Activated CD4-positive, alpha-beta T cell treated with anti-CD3 and anti-CD28 coated beads for 4 hours (primary cell): ENCODE results near the gene MRPL55.
A peak's percentile ranks its signal among the peaks of the same experiment; 100 is the strongest.
"Not testable (repeated sequence)": the region's sequence is repeated elsewhere in the genome, so short reads cannot be mapped to it uniquely, and the experiment has no call there.

Experiments used
- DNase-seq, 2 donors: peaks; one replicate each; pipeline ENCODE4 v3.0.0-alpha.2; 2020

The MRPL55 gene

DNA sequence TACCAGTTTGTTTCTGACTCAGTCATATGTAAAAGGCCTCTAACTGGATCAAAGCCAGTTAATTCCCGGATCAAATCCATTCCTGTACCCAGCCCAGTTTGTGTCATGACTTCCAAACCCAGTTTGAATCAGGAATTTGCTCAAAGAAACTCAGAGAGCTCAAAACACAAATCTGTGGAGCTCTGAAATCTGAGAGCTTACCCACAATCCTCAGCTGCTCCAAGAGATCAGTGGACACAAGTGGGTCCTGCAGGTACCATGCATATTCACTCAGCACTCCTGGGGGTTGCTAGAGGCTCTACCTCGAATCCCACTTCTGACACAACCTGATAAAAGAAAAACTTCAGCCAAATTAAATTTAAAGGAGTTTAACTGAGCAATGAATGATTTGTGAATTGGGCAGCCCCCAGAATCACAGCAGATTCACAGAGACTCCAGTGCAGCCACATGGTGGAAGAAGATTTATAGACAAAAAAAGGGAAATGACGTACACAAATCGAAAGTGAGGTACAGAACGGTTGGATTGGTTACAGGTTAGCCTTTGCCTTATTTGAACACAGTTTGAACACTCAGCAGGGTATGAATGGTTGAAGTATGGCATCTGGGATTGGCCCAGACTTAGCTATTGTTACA is 11.9 kb upstream of the MRPL55 start:
- DNase-seq: no peak

DNA sequence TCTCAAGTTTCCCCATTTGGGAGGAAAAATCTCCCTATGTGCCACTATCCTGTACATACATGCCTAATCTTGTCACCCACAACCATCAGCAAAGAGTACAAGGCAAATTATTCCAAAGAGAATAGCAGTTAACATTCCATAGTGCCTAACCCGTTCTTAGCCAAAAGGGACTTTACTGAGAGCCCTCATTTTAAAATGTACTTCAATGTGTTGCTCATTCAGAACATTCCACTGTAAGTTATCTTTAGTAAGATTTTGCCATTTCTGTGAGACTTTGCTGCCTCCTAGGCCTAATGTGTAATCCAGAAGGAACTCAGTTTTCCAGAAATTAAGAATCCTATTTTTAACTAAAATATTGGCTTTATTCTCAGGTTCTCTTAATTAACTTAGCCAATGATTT is 11.3 kb upstream of the MRPL55 start:
- DNase-seq: no peak

DNA sequence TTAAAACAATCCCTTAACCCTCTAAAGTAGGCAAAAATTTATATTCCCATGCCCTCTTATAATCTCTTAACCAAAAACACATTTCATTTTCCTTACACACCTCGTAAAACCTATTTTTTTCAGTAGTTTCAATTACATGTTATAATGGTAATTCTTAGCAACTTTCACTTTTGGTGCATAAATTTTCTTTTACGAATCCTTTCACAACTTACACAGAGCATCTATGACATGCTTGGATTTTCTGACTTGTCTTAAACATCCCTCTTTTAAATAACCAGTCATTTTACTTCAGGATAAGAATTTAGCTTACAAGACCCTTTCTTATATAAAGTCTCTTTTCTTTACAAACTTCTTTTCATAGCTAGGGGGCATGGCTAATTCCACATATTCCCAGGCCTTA is 8.9 kb upstream of the MRPL55 start:
- no peak for DNase-seq

DNA sequence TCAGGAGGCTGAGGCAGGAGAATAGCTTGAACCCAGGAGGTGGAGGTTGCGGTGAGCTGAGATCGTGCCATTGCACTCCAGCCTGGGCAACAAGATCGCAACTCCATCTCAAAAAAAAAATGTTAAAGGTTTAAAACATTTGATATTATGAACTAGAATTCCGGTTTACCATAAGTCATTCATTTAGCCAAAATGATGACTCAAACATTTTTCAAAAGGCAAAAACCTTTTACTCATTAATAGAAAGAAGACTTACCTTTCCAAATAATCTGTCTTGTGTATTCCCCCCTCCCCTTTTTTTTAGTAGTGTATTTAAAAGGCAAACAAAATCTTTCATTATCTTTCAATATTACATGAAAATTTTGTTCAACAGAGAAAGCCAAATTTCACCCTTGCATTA is 8.2 kb upstream of the MRPL55 start:
- no peak for DNase-seq

DNA sequence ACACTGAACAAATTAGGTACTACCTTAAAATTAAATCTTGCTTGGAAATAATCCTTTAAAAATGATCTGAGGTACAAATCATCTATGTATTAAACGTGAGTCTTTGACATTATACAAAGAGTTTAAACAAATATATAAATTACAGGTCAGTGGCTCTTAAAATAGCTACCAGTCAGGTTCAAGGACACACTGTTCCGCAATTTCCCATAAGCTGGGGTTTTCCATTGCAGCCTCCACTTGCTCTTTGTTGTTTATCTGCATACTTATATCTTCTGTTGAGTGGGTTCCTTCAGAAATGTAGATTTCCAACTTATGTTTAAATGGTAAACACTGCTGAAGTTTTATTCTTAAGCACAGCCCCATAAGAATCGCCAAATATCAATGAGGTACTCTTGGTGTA is 5.7 kb upstream of the MRPL55 start:
- no peak for DNase-seq

DNA sequence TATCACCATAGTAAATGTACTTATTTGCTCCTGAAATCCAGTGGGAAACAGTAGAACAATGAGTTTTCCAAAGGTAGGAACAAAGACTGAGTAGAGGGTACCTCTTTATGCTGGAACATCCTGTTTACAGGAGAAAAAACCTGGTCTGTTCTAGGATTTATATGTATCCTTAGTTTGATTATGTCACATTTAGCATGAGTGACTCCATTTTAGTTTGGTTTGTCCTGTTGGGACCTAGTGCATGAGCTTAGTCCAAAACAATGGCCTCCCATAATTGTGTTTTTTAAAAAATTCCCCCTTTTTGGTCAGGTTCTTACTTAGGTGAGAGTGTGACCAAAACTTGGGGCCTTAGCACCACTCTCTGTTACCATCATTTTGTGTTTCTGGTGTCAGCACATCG is 3.5 kb upstream of the MRPL55 start:
- DNase-seq: no peak

DNA sequence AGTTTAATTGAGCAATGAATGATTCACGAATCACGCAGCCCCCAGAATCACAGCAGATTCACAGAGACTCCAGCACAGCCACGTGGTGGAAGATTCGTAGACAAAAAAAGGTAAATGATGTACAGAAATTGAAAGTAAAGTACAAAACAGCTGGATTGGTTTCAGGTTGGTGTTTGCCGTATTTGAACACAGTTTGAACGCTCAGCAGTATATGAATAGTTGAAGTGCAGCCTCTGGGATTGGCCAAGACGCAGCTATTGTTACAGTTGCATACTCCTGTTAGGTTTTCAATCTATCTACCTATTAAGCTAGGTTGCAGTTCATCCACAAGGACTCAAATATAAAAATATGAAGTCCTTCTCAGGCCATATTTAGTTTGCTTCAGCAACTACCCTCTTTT is 3.1 kb upstream of the MRPL55 start:
- no peak for DNase-seq

DNA sequence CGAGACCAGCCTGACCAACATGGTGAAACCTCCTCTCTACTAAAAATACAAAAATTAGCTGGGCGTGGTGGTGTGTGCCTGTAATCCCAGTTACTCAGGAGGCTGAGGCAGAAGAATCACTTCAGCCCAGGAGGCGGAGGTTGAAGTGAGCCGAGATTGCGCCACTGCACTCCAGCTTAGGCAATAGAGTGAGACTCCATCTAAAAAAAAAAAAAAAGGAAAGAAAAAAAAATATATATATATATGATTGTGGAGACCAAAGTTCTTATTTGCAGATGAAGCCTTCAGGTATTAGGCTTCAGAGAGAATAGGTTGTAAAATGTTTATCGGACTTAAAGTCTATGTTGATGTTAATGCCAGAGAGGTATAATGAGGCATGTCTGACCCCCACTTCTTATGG is 2.2 kb upstream of the MRPL55 start:
- DNase-seq: not testable (repeated sequence)

DNA sequence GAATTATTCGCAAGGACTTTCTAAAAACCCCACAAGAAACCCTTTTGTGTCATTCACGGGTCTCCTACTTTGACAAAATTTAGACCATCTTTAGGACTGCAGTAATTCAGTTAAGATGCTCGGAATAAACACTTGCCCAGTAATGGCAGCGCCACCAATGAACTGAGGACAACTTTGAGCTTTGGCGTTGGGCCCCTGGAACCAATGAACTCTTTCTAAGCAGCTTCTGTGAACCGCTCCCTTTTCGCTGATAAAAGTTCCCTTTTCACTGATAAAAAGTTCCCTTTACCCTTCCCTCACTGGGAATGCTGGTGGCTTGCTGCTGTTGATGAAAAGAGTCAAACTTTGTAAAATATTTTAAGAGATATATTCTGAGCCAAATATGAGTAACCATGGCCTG is 1.5 kb upstream of the MRPL55 start:
- no peak for DNase-seq

DNA sequence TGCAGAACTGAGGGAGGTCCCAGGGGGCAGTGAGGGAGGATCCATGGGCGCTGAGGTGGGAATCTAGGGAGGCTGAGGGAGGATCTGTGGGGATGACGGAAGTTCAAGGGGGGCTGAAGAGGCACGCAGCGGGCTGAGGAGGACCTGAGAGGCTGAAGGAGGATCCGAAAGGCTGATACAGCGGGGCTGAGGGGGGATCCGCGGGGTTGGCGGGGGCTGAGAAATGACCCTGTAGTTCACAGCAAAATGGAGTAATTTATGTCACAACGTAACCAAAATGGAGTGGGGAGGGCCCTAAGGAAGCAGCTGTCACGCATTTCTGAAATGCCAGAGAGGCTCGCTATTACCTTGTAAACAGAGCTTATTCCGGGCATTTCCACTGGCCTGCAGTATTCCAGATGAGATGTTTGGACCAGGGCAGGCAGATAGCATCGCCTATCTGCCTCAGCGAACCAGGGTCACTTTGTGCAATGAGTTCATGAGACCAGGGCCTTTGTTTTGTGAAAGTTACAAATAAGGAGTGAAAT is 926 bp upstream of the MRPL55 start:
- no peak for DNase-seq

DNA sequence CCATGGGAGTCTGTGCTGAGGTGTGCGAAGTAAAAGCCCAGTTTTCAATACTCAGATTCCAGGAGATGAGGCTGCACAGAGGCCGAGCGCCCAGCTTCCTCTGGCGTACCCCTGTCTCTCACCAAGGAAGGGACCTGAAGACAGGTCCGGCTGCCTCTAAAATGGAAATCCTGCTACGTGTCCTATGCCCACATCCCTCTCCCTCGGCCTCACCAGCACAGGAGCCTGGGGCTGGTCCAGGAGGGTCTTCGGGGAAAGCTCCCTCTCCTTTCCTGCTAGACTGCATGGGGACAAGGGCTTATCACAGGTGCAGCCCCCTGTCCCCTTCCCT is 392 bp downstream of the MRPL55 start:
- no peak for DNase-seq

DNA sequence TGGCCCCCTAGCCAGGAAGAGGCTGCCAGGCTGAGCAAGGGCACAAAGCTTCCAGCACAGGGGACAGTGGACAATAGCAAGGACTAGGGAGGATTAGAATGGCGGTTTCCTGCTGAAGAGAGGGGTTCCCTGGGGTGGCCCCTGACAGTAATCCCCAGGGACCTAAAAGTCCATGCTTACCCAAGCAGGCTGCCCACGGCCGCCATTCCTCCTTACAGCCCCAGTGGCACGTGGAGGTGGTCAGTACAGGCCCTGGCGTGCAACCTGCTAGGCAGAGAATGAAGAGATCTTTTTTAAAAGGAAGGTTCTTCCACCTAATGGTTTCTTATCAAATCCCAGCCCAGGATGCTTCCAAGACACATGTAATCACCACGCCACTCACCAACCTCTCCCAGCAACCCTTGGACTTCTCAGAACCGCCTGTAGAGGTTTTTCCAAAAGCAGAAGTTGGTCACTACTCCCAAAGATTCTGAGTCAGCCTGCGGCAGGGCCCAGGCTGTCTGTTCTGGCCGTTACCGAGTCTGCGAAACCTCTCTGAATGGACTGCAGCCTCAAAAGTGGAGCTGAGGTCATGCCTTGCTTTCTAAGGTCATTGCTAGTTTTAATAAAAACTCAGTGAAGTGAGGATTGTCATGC is 926 bp downstream of the MRPL55 start:
- no peak for DNase-seq

DNA sequence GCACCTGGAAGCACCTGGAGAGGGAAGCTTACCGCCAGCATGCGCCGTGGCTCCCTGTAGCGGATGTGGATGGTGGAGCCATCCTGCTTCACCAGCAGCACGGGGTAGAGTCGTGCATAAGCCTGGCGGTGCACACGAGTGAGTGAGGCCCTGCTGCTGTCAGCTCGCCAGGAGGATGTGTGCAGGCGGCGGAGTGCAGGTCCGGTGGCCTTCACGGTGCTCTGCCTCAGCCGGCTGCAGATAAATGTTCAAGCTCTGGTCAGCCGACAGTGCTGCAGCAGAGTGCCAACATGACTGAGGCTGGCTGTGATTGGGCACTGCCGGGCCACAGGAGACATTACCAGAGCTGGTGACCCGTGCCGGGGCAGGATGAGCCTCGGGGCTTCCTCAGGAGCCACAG is 1.5 kb downstream of the MRPL55 start:
- no peak for DNase-seq

DNA sequence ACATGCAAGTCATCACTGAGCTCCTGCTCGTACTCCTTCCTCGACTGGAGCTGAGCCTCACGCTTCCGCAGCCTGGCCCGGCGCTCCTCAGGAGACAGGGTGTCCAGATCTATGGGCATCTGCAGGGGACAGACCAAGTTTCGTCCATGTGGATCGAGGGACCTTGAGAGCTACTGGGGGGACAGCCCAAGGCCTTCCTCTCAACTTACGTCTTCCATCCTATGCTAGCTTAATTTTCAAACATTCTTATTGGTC is 2.4 kb downstream of the MRPL55 start:
- DNase-seq: no peak

DNA sequence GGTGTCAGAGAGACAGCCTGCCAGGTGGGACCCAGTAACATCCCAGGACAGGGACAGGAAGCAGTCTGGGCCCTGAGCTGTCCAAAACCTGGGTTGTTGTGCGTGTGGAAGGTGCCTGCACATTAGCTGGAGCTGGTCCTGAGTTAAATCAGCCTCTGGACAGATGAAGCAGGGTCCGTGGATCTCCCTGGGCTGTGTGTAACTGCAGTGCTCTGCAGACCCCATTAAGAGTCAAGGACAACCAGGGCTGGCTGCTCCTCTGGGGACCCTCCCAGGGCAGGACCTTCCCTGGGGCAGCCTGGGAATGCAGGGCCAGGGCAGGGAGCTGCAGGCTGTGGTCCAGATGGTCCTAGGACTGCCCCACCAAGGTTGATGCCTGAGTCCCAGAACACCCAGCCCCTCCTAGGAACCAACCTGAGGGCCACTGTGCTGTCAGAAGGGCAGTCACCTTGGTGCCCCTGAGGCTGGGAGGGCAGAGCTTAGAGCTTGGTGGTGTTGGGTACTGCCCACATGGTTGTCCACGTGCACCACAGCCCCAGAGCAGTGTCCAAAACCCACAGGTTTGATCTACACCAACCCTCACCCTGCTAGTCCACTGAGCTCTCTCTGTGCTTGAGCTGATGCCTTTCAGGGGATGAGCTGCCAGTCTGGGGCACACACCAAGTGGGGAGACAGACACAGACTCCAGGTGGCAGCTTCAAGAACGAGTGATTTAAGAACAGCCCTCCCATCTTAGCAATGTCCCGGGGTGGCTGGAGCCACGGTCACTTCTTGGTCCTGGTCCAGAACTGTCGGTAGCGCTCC is 2.9 kb downstream of the MRPL55 start:
- no peak for DNase-seq

DNA sequence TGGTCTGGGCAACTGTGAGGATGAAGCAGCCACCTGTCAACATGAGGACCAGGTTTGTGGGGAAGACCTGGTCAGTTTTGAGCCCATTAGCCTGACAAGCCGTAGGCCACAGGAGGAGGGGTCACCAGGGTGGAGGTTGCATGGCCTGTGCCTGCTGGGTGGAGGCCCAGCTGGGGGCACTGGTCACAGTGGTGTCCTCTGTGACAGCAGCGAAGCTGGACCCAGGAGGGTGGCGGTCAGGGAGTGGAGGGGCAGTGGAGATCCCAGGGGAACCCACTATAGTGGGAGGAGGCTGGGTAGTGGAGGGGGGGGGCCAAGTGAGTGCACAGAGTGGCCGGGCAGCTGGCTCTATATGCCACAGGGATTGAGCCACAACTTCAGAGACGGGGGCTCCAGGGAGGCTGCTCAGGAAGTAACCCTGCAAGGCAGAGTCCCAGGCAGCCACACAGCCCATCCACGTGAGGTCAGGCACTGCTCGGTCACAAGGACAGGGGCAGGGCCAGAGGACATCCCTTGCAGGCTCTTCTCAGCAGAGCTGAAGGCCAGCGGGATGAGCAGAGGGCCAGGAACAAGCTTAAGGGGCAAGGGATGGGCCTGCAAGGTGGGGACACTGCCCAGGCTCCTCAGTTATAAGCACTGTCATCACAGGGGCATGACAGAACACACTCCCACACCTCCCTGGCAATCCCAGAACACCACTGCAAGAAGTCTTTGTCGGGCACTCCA is 3.7 kb downstream of the MRPL55 start:
- DNase-seq: no peak

DNA sequence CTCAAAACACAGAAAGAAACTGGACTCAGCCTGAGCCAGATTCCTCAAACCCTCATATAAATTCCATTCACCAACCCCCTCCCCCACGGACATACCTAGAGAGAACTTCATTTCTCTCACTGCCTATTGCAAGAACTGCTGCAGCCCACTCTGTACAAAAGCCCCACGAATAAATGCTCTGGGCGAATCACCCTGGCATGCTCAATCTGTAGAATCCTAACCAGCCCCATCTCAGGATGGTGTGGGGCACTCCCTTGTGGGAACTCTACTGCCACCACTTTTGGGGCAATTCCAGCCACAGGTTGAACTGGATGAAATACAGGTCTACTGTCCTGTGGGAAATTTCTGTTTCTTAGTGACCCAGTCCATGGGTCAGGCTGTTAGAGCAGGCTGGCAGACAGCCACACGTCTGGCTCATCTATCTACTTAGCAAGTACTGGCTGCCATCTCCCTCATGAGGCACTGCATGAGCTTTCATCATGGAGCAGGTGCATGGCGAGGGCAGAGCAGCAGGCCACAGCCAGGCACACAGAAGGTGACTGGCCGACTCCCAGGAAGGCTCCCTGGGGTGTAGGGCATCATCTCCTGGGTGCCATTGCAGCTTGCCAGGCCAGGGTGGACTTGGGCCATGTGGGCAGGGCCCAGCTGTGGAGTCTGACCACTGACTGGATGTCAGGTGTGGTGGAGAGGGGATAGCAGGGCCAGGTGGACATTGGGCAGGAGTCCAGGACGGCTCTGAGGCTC is 4.4 kb downstream of the MRPL55 start:
- DNase-seq: no peak

DNA sequence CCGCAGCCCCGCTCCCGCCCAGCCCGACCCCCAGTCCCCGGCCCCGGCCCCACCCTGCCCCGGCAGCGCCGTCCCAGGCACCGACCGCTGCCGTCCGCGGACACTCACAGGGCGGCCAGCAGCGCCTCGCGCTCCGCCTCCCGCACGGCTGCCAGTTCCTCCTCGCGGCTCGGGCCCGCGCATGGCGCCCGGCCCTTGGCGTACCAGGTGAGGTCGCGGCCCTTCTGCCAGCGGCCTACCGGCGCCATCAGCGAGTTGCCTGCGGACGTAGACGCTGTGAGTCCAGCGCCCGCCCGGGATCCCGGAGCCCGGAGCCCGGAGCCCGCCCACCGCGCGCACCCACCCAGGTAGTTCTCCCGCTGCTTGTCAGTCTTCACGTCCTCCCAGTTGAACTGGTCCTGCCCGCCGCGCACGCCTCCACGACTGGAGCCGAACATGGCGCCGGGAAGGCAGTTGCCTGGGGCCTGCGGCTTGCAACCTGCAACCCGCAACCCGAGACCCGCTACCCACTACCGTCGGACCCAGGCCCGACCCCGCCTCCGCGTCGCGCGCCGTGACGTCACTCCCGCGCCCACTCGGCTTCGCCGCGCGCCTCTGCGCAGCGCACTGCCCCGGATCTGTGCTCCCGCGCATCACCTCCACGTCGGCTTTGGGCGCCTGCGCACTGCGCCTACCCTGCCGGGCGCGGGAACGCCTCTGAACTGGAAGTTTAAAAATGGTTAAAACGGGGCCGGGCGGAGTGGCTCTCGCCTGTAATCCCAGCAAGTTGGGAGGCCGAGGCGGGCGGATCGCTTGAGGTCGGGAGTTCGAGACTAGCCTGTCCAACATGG is 6.1 kb downstream of the MRPL55 start, which contains the start of gene C1orf35:
Gene C1orf35 (minus strand): TSS at position 535 of the 830 bp plus-strand sequence. CDS start 98 bp downstream, at position 437.
- DNase-seq: peak; percentile 91 to 92

DNA sequence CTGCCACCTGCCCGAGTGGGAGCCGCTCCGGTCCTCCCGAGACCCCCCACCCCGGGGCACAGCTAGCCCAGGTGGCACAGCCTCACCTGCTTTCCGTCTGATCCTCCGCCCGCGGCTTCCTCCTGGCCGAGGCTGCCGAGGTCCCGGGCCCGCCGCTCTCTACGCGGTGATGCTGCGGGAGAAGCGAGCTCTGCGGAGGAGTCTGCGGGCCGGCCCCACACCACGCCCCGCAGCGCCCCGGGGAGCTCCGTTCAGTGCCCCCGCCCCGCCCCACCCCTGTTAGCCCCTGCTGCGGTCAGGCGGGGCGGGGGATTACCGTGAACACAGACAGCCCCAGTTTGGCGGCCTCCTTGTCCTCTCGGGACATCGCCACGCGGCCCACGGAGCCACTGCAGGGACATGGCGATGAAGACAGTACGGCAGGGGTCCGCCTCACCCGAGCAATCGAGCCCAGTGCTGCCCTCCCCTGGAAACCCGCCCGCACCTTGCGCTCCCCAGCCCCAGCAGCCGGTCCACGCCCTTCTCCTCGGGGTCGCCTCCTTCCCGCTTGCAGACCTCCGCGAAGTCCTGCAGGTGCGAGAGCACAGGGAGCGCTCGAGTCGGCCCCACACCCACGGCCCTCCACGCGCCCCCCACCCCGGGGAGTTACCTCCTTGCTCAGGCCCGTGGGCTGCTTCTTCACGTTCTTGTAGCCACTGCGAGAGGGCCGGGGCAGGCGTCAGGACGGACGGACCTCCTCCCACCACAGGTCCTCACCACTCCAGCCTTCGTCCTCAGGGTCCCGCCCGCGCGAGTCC is 6.9 kb downstream of the MRPL55 start:
- DNase-seq: peak; percentile 46 to 56

DNA sequence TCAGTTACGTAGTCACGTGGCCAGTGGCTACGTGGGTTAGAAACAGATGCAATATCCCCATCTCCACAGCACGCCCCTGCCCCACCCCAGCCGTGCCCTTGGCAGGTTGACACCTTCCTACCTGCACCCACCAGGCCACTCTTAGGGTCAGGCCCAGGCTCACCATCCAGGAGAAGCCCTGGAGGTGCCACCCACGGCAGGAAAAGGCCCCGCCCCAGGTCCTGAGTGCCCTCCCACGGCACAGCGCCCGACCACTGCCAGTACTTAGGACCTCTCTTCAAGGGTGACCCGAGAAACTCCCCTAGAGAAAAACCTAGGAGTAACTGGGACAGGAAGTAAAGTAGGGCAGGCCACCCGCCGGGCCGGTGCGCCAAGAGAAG is 7.5 kb downstream of the MRPL55 start:
- no peak for DNase-seq
